Measurements from ENCODE around the gene ATP13A5.

The ATP13A5 gene

DNA sequence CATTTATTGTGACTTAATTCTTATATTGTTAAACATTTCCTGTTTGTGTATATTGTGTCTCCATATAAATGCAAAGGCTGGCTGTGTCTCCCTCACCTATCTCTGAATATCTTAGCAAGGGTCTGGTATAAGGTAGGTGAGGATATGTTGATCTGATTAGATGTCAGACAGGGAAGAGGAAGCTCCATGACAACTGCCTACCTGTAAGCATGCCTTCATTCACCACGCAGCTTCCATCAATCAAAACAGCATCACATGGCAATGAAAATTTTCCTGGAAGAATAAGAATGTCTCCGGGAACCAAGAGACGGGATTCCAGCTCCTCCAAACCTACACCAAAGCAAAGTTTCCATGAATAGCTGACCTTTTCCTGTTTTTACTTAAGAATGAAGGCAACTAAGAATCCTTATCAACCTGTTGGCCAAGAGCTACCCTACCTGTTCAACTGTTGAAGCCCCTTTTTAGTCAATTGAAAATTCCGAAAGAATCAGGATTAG lies 34.8 kb downstream of the ATP13A5 start:
- peaks cover 2% of the 10 kb centered on the region for H3K27me3 Mint-ChIP-seq (ENCODE audit: low read depth, poor library complexity)
- no peaks in the 10 kb centered on the region for H3K36me3 Mint-ChIP-seq (ENCODE audit: low read depth)

DNA sequence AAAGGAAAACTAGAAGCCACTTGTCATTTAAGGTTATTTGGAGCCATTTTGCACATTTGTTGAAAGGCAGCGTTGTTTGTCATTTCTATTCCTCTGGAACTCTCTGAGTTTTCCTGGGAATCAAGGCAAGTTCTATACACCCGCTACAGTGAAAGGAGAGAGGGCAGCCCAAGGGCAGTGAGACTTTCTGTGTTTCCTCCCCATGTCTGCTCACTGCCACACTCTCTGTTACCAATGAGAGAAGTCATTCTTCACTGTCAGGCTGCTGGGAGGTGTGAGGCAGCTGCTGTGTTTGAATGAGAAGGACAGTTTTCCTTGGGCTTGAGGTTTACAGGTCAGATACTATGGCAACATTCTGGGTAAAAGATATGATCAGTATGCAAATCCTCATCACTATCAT lies 36.0 kb downstream of the ATP13A5 start:
- Mint-ChIP-seq H3K9me3 (peaks cover 3% of the 10 kb centered on the region), H3K36me3 (ENCODE audit: low read depth) (no peaks in the 10 kb centered on the region), H3K27ac (peak overlapping the region; percentile 26), H3K27me3 (ENCODE audit: low read depth, poor library complexity) (peaks cover 6% of the 10 kb centered on the region), H3K4me1 (peaks cover 12% of the 10 kb centered on the region), H3K4me3 (no peak overlapping the region)
- DNase-seq = peak; percentile 12
- TF ChIP-seq, protein P1, sequence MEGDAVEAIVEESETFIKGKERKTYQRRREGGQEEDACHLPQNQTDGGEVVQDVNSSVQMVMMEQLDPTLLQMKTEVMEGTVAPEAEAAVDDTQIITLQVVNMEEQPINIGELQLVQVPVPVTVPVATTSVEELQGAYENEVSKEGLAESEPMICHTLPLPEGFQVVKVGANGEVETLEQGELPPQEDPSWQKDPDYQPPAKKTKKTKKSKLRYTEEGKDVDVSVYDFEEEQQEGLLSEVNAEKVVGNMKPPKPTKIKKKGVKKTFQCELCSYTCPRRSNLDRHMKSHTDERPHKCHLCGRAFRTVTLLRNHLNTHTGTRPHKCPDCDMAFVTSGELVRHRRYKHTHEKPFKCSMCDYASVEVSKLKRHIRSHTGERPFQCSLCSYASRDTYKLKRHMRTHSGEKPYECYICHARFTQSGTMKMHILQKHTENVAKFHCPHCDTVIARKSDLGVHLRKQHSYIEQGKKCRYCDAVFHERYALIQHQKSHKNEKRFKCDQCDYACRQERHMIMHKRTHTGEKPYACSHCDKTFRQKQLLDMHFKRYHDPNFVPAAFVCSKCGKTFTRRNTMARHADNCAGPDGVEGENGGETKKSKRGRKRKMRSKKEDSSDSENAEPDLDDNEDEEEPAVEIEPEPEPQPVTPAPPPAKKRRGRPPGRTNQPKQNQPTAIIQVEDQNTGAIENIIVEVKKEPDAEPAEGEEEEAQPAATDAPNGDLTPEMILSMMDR (IDR thresholded peaks at IDR 0.05) = no peak

More for the DNA sequence above, 34.8 kb downstream of the ATP13A5 start:
- TF ChIP-seq, protein P1 (IDR thresholded peaks at IDR 0.05) = no peak
- no peak overlapping the region for H3K4me3 Mint-ChIP-seq
- peaks cover 20% of the 10 kb centered on the region for H3K4me1 Mint-ChIP-seq
- no peaks in the 10 kb centered on the region for H3K9me3 Mint-ChIP-seq
- no peak for DNase-seq
- H3K27ac Mint-ChIP-seq = no peak overlapping the region

DNA sequence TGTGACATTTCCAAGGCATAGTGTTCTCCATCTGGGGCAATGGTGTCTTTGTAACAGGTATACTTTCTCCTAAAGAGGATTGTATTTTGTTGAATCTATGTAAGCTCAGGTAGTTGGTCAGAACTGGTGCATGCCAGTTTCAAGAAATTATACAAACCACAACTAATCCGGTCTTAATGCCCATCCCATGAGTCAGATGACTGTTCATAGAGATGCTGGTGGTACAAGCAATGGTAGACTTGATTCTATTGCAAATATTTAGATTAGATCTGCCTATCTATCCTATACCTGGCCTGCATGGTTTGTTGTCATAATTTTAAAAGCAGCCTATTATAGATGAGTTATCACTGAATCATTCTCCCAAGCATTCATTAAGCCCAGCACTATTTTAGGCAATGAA lies 43.5 kb downstream of the ATP13A5 start:
- H3K36me3 Mint-ChIP-seq (ENCODE audit: low read depth) = no peaks in the 10 kb centered on the region
- peaks cover 7% of the 10 kb centered on the region for H3K27me3 Mint-ChIP-seq (ENCODE audit: low read depth, poor library complexity)
- no peak overlapping the region for H3K27ac Mint-ChIP-seq
- no peak overlapping the region for H3K4me3 Mint-ChIP-seq
- peaks cover 5% of the 10 kb centered on the region for H3K9me3 Mint-ChIP-seq
- DNase-seq = no peak
- H3K4me1 Mint-ChIP-seq = peaks cover 14% of the 10 kb centered on the region
- TF ChIP-seq, protein P1 (IDR thresholded peaks at IDR 0.05) = no peak

DNA sequence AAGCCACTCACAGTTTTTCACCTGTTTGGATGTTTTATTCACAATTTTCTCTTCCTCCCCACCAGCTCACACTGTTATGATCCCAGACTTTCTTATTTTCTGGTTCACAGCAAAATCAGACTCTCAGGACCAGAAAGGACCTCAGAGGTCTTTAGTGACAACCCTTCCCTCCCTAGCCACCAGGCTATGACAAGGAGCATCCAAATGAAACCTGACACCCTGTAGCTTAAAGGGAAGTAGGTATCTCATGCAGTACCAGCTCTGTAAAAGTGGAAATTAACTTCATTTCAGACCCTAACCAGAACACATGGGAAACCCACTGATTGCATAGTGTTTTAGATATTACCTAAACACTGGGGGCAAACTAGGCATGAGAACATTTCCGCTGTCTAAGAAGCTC lies 45.3 kb downstream of the ATP13A5 start:
- DNase-seq = no peak
- H3K4me3 Mint-ChIP-seq = no peak overlapping the region

DNA sequence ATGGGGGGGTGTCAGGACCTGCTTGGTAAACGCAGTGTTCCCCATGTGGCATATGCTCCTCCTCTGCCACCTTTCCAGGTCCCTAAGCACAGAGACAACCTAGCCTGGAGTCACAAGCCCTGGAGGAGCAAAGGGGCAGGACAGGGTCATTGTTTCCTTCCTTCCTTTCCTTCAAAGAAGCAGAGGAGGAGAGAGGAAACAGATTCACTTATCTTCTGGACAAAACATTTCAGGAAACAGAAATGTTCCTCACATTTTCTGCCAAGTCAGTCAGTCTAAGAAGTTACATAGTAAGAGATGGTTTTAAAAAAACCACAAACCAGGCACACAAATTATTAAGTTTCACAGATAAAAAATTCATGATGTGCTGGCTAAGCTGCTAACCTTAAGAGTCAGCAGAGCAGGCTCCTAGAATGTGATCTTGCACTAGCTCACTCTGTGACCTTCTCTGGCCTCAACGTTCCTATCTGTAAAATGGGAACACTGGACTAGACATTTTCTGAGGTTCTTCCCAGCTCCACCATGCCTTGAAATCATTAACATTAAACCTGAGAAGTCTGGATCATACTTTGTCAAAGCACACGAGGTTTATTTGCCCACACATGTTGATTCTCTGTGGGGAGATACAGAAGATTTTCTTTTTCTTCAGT lies 47.9 kb downstream of the ATP13A5 start:
- Mint-ChIP-seq H3K9me3 (no peaks in the 10 kb centered on the region), H3K36me3 (ENCODE audit: low read depth) (no peaks in the 10 kb centered on the region), H3K4me1 (peaks cover 14% of the 10 kb centered on the region), H3K4me3 (no peak overlapping the region), H3K27ac (no peak overlapping the region), H3K27me3 (ENCODE audit: low read depth, poor library complexity) (peaks cover 4% of the 10 kb centered on the region)
- TF ChIP-seq, protein P1 (IDR thresholded peaks at IDR 0.05) = no peak
- no peak for DNase-seq

More for the DNA sequence above, 45.3 kb downstream of the ATP13A5 start:
- H3K4me1 Mint-ChIP-seq = peaks cover 14% of the 10 kb centered on the region
- peaks cover 5% of the 10 kb centered on the region for H3K9me3 Mint-ChIP-seq
- peaks cover 4% of the 10 kb centered on the region for H3K27me3 Mint-ChIP-seq (ENCODE audit: low read depth, poor library complexity)
- no peak overlapping the region for H3K27ac Mint-ChIP-seq
- H3K36me3 Mint-ChIP-seq (ENCODE audit: low read depth) = no peaks in the 10 kb centered on the region
- TF ChIP-seq, protein P1 (IDR thresholded peaks at IDR 0.05) = no peak
